Stimulated activated CD8-positive, alpha-beta memory T cell treated with anti-CD3 and anti-CD28 coated beads, Interleukin-15, amount 100 ng/mL, for 1 hour (primary cell): ENCODE results near the gene BAHCC1.

Source experiments
- DNase-seq: peaks from one replicate; pipeline ENCODE4 v3.0.0-alpha.2; 2020; ENCODE audit warnings: low read depth

The BAHCC1 gene

GRCh38 chr17:81367171-81367570 lies 28.1 kb upstream of the BAHCC1 start:
- no peak for DNase-seq

GRCh38 chr17:81368161-81369022 lies 26.9 kb upstream of the BAHCC1 start:
- DNase-seq = no peak

GRCh38 chr17:81370294-81370693 lies 25.0 kb upstream of the BAHCC1 start:
- DNase-seq = no peak

GRCh38 chr17:81371910-81372760 lies 23.1 kb upstream of the BAHCC1 start:
- no peak for DNase-seq

- no peak for DNase-seq
Observed at GRCh38 chr17:81373536-81374160, 21.6 kb upstream of the BAHCC1 start.

- DNase-seq = no peak
Observed at GRCh38 chr17:81374890-81375289, 20.4 kb upstream of the BAHCC1 start.

- DNase-seq = no peak
Observed at GRCh38 chr17:81376946-81377714, 18.1 kb upstream of the BAHCC1 start.

- no peak for DNase-seq
Observed at GRCh38 chr17:81378941-81379511, 16.2 kb upstream of the BAHCC1 start.

- no peak for DNase-seq
Observed at GRCh38 chr17:81379523-81379942, 15.7 kb upstream of the BAHCC1 start.

- DNase-seq = no peak
Observed at GRCh38 chr17:81380131-81380530, 15.1 kb upstream of the BAHCC1 start.

- DNase-seq = no peak
Observed at GRCh38 chr17:81380666-81381518, 14.4 kb upstream of the BAHCC1 start.

- no peak for DNase-seq
Observed at GRCh38 chr17:81381632-81382577, 13.4 kb upstream of the BAHCC1 start.

GRCh38 chr17:81382851-81383250 lies 12.4 kb upstream of the BAHCC1 start:
- DNase-seq = no peak

GRCh38 chr17:81383504-81384421 lies 11.5 kb upstream of the BAHCC1 start:
- DNase-seq = no peak

- no peak for DNase-seq
Observed at GRCh38 chr17:81384929-81385319, 10.3 kb upstream of the BAHCC1 start.

GRCh38 chr17:81385320-81386111 lies 9.7 kb upstream of the BAHCC1 start:
- DNase-seq = no peak

GRCh38 chr17:81386141-81386645 lies 9.1 kb upstream of the BAHCC1 start:
- DNase-seq = no peak
